Natural killer cell (primary cell): ENCODE measurements around the gene NMNAT3. TPM values are rescaled to one million over a fixed set of nuclear protein-coding genes. Genes with fewer than 3 reads are reported as not detected.

Experiments
- ATAC-seq, 3 donors: fragments of 150-1000 bp in 2 of 3; fragments of 200-7000 bp in 1 of 3; cut with Tn5 transposase; 1 replicate in 1 of 3; 2 replicates in 2 of 3; pipeline ENCODE4 v1.10.0; 2021; ENCODE audit warnings: mild to moderate bottlenecking in 2 of 3, moderate library complexity in 2 of 3
- DNase-seq, 2 donors: peaks; one replicate each; pipeline versions ENCODE4 v3.0.0 to v3.0.0-alpha.2; 2013 to 2021; ENCODE audit warnings: mixed read lengths in 1 of 2
- H3K27ac ChIP-seq: one replicate; pipeline ENCODE4 v1.5.1; 2013; ENCODE audit warnings: mild to moderate bottlenecking, low read length
- H3K27me3 ChIP-seq: one replicate; pipeline ENCODE4 v1.6.1; 2013; ENCODE audit warnings: low read length; ENCODE audit not compliant: control insufficient read depth, insufficient read depth
- H3K36me3 ChIP-seq: one replicate; pipeline ENCODE4 v1.6.1; 2013; ENCODE audit warnings: low read length; ENCODE audit not compliant: control insufficient read depth, insufficient read depth
- H3K4me1 ChIP-seq: one replicate; pipeline ENCODE4 v1.6.1; 2013; ENCODE audit warnings: low read length; ENCODE audit not compliant: control insufficient read depth, insufficient read depth
- H3K4me3 ChIP-seq: one replicate; pipeline ENCODE4 v1.5.1; 2013; ENCODE audit warnings: low read length
- H3K9me3 ChIP-seq: one replicate; pipeline ENCODE4 v1.6.1; 2013; ENCODE audit warnings: low read length; ENCODE audit not compliant: control insufficient read depth, insufficient read depth
- H3K27ac Mint-ChIP-seq, 2 donors: one replicate each; pipeline ENCODE4 v1.8.0; 2022; ENCODE audit warnings: mild to moderate bottlenecking in 2 of 2, mixed read lengths in 2 of 2, moderate library complexity in 1 of 2
- H3K27me3 Mint-ChIP-seq, 2 donors: one replicate each; pipeline ENCODE4 v1.8.0; 2022; ENCODE audit warnings: low read depth in 2 of 2, mixed read lengths in 2 of 2
- H3K36me3 Mint-ChIP-seq: one replicate; pipeline ENCODE4 v1.8.0; 2022; ENCODE audit warnings: mixed read lengths
- H3K4me1 Mint-ChIP-seq, 2 donors: one replicate each; pipeline ENCODE4 v1.8.0; 2022; ENCODE audit warnings: mixed read lengths in 2 of 2
- H3K4me3 Mint-ChIP-seq: one replicate; pipeline ENCODE4 v1.8.0; 2022; ENCODE audit warnings: mild to moderate bottlenecking, moderate library complexity, mixed read lengths
- H3K9me3 Mint-ChIP-seq, 2 donors: one replicate each; pipeline ENCODE4 v1.8.0; 2022; ENCODE audit warnings: mixed read lengths in 2 of 2
- WGBS: methylation state at CpG from one replicate; pipeline ENCODE4 v1.1.7; 2013; ENCODE audit warnings: missing lambda C conversion rate; ENCODE audit not compliant: insufficient coverage; 5-methylcytosine and 5-hydroxymethylcytosine counted together
- intact Hi-C: fragments of 100-400 bp; cut with micrococcal nuclease; formaldehyde crosslinking; loops from one replicate; pipeline ENCODE4 v1.14.2; 2022
- total RNA-seq, 4 donors: library from RNA; stranded (reverse); fragments of 120-200 nt in 1 of 4; gene quantifications; one replicate each; pipeline versions ENCODE4 v1.2.3 to v1.2.4, GENCODE V29; 2013 to 2022
- TF ChIP-seq, protein P1 (sequence below): fragments of 200-600 bp; IDR thresholded peaks from one replicate; pipeline ENCODE4 v1.8.0; 2022; ENCODE audit warnings: antibody characterized with exemption

Gene NMNAT3
- total RNA-seq, 3 donors from 2014 or later (not counting 1 experiment from before 2014, with no cell fraction given): 1.6 to 3.7 (median 2.2) TPM

- no peak for ATAC-seq
- Histone ChIP-seq H3K9me3 (no peaks in the 10 kb centered on the region), H3K27me3 (no peaks in the 10 kb centered on the region), H3K36me3 (no peaks in the 10 kb centered on the region), H3K4me3 (no peak overlapping the region), H3K27ac (no peak overlapping the region), H3K4me1 (no peaks in the 10 kb centered on the region)
- intact Hi-C loops: no loop called here
- Mint-ChIP-seq H3K4me1 (peaks cover 7 to 8% of the 10 kb centered on the region in 2 donors), H3K27ac (no peak overlapping the region), H3K27me3 (peaks cover 5 to 7% of the 10 kb centered on the region in 2 donors), H3K36me3 (no peaks in the 10 kb centered on the region), H3K9me3 (peaks cover 0 to 3% of the 10 kb centered on the region in 2 donors), H3K4me3 (no peak overlapping the region)
- TF ChIP-seq, protein P1, sequence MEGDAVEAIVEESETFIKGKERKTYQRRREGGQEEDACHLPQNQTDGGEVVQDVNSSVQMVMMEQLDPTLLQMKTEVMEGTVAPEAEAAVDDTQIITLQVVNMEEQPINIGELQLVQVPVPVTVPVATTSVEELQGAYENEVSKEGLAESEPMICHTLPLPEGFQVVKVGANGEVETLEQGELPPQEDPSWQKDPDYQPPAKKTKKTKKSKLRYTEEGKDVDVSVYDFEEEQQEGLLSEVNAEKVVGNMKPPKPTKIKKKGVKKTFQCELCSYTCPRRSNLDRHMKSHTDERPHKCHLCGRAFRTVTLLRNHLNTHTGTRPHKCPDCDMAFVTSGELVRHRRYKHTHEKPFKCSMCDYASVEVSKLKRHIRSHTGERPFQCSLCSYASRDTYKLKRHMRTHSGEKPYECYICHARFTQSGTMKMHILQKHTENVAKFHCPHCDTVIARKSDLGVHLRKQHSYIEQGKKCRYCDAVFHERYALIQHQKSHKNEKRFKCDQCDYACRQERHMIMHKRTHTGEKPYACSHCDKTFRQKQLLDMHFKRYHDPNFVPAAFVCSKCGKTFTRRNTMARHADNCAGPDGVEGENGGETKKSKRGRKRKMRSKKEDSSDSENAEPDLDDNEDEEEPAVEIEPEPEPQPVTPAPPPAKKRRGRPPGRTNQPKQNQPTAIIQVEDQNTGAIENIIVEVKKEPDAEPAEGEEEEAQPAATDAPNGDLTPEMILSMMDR: no peak
- 22% methylated on average over 2 of the region's 2 CpGs for WGBS
- no peak for DNase-seq
Measured at GRCh38 chr3:139642996-139643395, 34.8 kb downstream of the NMNAT3 start.

DNA sequence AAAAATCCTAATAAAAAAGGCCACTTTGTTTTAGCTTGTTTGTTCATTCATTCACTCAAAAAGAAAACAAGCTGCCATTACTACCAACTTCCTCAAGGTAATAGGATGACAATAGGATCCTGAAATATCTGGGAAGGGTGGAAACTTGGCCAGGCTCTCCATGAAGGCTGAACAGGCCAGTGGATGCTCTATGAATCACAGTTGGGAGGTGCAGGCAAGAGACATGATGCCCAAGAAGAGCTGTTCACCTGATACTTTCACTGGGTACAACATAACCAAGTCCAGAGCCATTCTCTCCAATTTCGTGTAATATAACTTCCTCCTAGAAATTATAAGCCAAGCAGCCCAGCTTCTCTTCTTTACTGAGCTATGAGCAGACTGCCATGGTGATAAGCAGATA, 37.3 kb downstream of the NMNAT3 start:
- Histone ChIP-seq H3K27me3 (no peaks in the 10 kb centered on the region), H3K27ac (no peak overlapping the region), H3K4me1 (no peaks in the 10 kb centered on the region), H3K4me3 (no peak overlapping the region), H3K9me3 (no peaks in the 10 kb centered on the region), H3K36me3 (no peaks in the 10 kb centered on the region)
- DNase-seq: no peak
- peaks cover 0 to 3% of the 10 kb centered on the region in 2 donors for H3K9me3 Mint-ChIP-seq
- TF ChIP-seq, protein P1: no peak
- no peak overlapping the region for H3K27ac Mint-ChIP-seq
- peaks cover 0 to 5% of the 10 kb centered on the region in 2 donors for H3K27me3 Mint-ChIP-seq
- WGBS: 86% methylated on average over 1 of the region's 1 CpG
- H3K4me3 Mint-ChIP-seq: no peak overlapping the region
- peaks cover 7 to 8% of the 10 kb centered on the region in 2 donors for H3K4me1 Mint-ChIP-seq
- ATAC-seq: no peak
- intact Hi-C loops: no loop called here
- no peaks in the 10 kb centered on the region for H3K36me3 Mint-ChIP-seq

GRCh38 chr3:139639662-139640061, 38.1 kb downstream of the NMNAT3 start:
- WGBS: 65% methylated on average over 1 of the region's 1 CpG
- no peaks in the 10 kb centered on the region for H3K4me1 ChIP-seq
- no peak overlapping the region for H3K4me3 ChIP-seq
- TF ChIP-seq, protein P1: no peak
- Mint-ChIP-seq H3K9me3 (peaks cover 0 to 3% of the 10 kb centered on the region in 2 donors), H3K36me3 (no peaks in the 10 kb centered on the region), H3K4me1 (peaks cover 7 to 8% of the 10 kb centered on the region in 2 donors), H3K27ac (no peak overlapping the region), H3K27me3 (peaks cover 0 to 5% of the 10 kb centered on the region in 2 donors), H3K4me3 (no peak overlapping the region)
- no peaks in the 10 kb centered on the region for H3K9me3 ChIP-seq
- DNase-seq (no peak), ATAC-seq (no peak)
- no peaks in the 10 kb centered on the region for H3K27me3 ChIP-seq
- intact Hi-C loops: no loop called here
- H3K36me3 ChIP-seq: no peaks in the 10 kb centered on the region
- no peak overlapping the region for H3K27ac ChIP-seq

DNA sequence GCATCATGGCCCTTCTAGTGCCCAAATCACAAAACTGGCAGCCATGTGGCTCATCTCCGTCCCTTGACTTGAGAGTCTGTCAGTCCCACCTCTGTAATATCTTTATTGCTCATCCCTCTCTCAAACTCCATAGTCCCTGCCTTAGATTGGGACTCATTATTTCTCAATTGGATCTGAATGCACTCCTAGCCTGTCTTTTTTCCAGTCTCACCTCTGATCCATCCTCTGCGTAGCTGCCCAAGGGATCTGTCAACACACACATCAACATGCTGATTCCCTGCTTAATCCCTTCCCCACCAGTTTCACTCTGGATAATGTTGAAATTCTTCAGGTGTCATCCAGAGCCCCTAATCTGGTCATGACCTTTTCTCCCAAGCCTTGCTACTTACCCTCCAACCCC, 39.3 kb downstream of the NMNAT3 start:
- no peak for DNase-seq
- peaks cover 0 to 5% of the 10 kb centered on the region in 2 donors for H3K27me3 Mint-ChIP-seq
- H3K4me3 ChIP-seq: no peak overlapping the region
- H3K36me3 ChIP-seq: no peaks in the 10 kb centered on the region
- TF ChIP-seq, protein P1: no peak
- 92% methylated on average over 2 of the region's 2 CpGs for WGBS
- H3K4me1 ChIP-seq: no peaks in the 10 kb centered on the region
- H3K9me3 Mint-ChIP-seq: no peaks in the 10 kb centered on the region
- no peak for ATAC-seq
- H3K4me1 Mint-ChIP-seq: peaks cover 7 to 8% of the 10 kb centered on the region in 2 donors
- no peaks in the 10 kb centered on the region for H3K9me3 ChIP-seq
- no peaks in the 10 kb centered on the region for H3K36me3 Mint-ChIP-seq
- no peak overlapping the region for H3K27ac ChIP-seq
- intact Hi-C loops: no loop called here
- no peak overlapping the region for H3K27ac Mint-ChIP-seq
- no peaks in the 10 kb centered on the region for H3K27me3 ChIP-seq
- no peak overlapping the region for H3K4me3 Mint-ChIP-seq
